MM.1S (cell line): ENCODE measurements around the gene FNIP2.

Experiments used
- EZH2 ChIP-seq: fragments of 300-600 bp; sonication (generic); optimal IDR thresholded peaks from 2 replicates; pipeline ENCODE3; 2017; ENCODE audit warnings: low read depth, mild to moderate bottlenecking, antibody characterized with exemption, low read length, mixed read lengths
- EZH2phosphoT487 ChIP-seq: fragments of 300-600 bp; sonication (generic); IDR thresholded peaks from 2 replicates; pipeline ENCODE4 v1.6.1; 2018; ENCODE audit warnings: antibody characterized with exemption, low read length
- TF ChIP-seq, protein P1 (sequence below): fragments of 300-600 bp; sonication (generic); IDR thresholded peaks from 2 replicates; pipeline ENCODE4 v1.5.1; 2016; ENCODE audit warnings: antibody characterized with exemption, low read length, mixed read lengths

DNA sequence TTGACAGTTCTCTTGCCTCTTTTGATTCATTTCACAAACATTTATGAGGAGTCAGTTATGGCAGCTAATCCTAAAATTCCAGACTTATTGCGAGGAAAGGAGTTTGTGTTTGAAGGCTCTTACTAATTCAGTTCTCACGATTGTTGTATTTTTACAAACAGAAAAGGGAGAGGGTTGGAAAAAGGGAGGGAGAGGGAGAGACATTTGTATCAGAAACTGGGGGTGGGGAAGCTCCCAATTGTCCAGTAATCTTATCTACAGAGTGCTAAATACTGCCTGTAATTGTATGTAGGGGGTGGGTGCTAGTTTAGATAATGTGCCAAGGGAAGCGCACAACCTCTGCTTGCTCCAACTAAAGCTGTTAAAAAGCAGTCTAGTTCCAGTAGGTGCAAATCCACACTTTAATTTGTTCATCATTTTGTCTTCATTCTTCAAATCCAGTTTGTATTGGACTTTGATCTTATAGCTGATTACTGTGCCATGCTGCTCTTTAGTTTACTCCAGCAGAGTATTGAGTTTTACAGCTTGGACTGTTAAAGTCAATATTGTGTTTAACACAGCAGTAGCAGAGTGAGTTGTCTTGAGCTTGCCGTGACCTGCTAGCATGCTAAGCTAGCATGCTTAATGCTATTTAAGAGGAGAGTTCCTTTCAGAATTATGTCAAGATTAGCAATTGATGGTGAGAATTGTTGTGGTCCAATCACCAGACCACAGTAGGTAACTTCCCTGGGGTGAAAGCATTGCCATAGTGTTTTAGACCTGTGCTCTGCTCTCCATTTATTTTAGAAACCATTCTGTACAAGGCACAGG, 13.9 kb downstream of the FNIP2 start:
- TF ChIP-seq, protein P1, sequence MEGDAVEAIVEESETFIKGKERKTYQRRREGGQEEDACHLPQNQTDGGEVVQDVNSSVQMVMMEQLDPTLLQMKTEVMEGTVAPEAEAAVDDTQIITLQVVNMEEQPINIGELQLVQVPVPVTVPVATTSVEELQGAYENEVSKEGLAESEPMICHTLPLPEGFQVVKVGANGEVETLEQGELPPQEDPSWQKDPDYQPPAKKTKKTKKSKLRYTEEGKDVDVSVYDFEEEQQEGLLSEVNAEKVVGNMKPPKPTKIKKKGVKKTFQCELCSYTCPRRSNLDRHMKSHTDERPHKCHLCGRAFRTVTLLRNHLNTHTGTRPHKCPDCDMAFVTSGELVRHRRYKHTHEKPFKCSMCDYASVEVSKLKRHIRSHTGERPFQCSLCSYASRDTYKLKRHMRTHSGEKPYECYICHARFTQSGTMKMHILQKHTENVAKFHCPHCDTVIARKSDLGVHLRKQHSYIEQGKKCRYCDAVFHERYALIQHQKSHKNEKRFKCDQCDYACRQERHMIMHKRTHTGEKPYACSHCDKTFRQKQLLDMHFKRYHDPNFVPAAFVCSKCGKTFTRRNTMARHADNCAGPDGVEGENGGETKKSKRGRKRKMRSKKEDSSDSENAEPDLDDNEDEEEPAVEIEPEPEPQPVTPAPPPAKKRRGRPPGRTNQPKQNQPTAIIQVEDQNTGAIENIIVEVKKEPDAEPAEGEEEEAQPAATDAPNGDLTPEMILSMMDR = no peak
- TF ChIP-seq EZH2 (no peak), EZH2phosphoT487 (no peak)
